Measurements from ENCODE around the gene DVL1. TPM values are rescaled to one million over a fixed set of nuclear protein-coding genes. Genes with fewer than 3 reads are reported as not detected.

DVL1 gene
- total and polyA plus RNA-seq, 2 of the 13 experiments (the other 11 are each of a cell fraction or from before 2014, with no cell fraction given), result 30.8 to 60.4 TPM

GRCh38 chr1:1359664-1360468 lies 10.6 kb upstream of the DVL1 start (continued):
- TF ChIP-seq RBFOX2 (IDR thresholded peaks at IDR 0.05; ENCODE audit: low read depth, low read length) (peak; percentile 82), ZNF710 (CRISPR knock-in tag; IDR thresholded peaks at IDR 0.05; ENCODE audit: borderline replicate concordance) (peak; percentile 52; the same call in 1 of the 2 replicates), ZBTB14 (CRISPR knock-in tag; IDR thresholded peaks at IDR 0.05) (0 out of 2 replicates have a peak, but pooled peaks have one; percentile 13), HOXA5 (CRISPR knock-in tag; IDR thresholded peaks at IDR 0.05) (0 out of 2 replicates have a peak, but pooled peaks have one; percentile 69), RFXAP (CRISPR knock-in tag; IDR thresholded peaks at IDR 0.05; ENCODE audit: borderline replicate concordance) (0 out of 2 replicates have a peak, but pooled peaks have one; percentile 45), ZNF619 (CRISPR knock-in tag; IDR thresholded peaks at IDR 0.05) (0 out of 2 replicates have a peak, but pooled peaks have one; percentile 52), GATAD1 (CRISPR knock-in tag; IDR thresholded peaks at IDR 0.05) (peak; percentile 36; the same call in 1 of the 2 replicates), FLYWCH1 (CRISPR knock-in tag; IDR thresholded peaks at IDR 0.05) (no peak), BRCA1 (CRISPR knock-in tag; IDR thresholded peaks at IDR 0.05) (0 out of 2 replicates have a peak, but pooled peaks have one; percentile 30), NKX3-1 (CRISPR knock-in tag; IDR thresholded peaks at IDR 0.05) (no peak), STAT5B (CRISPR knock-in tag; IDR thresholded peaks at IDR 0.05) (no peak), ZGPAT (CRISPR knock-in tag; IDR thresholded peaks at IDR 0.05) (peak; percentile 77), ZNF253 (CRISPR knock-in tag; IDR thresholded peaks at IDR 0.05; ENCODE audit: borderline replicate concordance) (0 out of 2 replicates have a peak, but pooled peaks have one; percentile 14), KMT2A (CRISPR knock-in tag; IDR thresholded peaks at IDR 0.05) (peak; percentile 21; the same call in 1 of the 2 replicates), LBX2 (CRISPR knock-in tag; IDR thresholded peaks at IDR 0.05; ENCODE audit: borderline replicate concordance) (peak; percentile 46; the same call in 1 of the 2 replicates), PHF21A (CRISPR knock-in tag; IDR thresholded peaks at IDR 0.05) (peak; percentile 73), ZSCAN20 (CRISPR knock-in tag; IDR thresholded peaks at IDR 0.05; ENCODE audit: borderline replicate concordance) (0 out of 2 replicates have a peak, but pooled peaks have one; percentile 45), ZNF749 (CRISPR knock-in tag; IDR thresholded peaks at IDR 0.05; ENCODE audit: borderline replicate concordance) (no peak), ZBTB7B (CRISPR knock-in tag; IDR thresholded peaks at IDR 0.05) (peak; percentile 77), ZNF556 (CRISPR knock-in tag; IDR thresholded peaks at IDR 0.05; ENCODE audit: borderline replicate concordance) (no peak), THAP8 (CRISPR knock-in tag; IDR thresholded peaks at IDR 0.05; ENCODE audit: borderline replicate concordance) (0 out of 2 replicates have a peak, but pooled peaks have one; percentile 75), TBX2 (CRISPR knock-in tag; IDR thresholded peaks at IDR 0.05; ENCODE audit: borderline replicate concordance) (peak; percentile 76), ZNF713 (CRISPR knock-in tag; IDR thresholded peaks at IDR 0.05) (0 out of 2 replicates have a peak, but pooled peaks have one; percentile 35), SALL1 (CRISPR knock-in tag; IDR thresholded peaks at IDR 0.05) (peak; percentile 68; the same call in 1 of the 2 replicates)

Data from HepG2 (cell line).